Fibroblast of lung (primary cell): ENCODE results near the gene EIF4G1.

Experiments used
- EZH2 ChIP-seq: IDR thresholded peaks from 2 replicates; pipeline ENCODE4 v1.5.1; 2012; ENCODE audit warnings: low read length, control low read depth, mild to moderate bottlenecking; ENCODE audit errors: missing control alignments
- TF ChIP-seq, protein P1 (sequence below), 2 donors: IDR thresholded peaks in 1 of 2; conservative IDR thresholded peaks in 1 of 2; 1 replicate in 1 of 2; 2 replicates in 1 of 2; pipeline ENCODE4 v1.5.1; 2011 to 2012; ENCODE audit warnings: low read length in 2 of 2, control low read depth in 1 of 2, inconsistent platforms in 1 of 2, low read depth in 1 of 2, mild to moderate bottlenecking in 1 of 2

DNA sequence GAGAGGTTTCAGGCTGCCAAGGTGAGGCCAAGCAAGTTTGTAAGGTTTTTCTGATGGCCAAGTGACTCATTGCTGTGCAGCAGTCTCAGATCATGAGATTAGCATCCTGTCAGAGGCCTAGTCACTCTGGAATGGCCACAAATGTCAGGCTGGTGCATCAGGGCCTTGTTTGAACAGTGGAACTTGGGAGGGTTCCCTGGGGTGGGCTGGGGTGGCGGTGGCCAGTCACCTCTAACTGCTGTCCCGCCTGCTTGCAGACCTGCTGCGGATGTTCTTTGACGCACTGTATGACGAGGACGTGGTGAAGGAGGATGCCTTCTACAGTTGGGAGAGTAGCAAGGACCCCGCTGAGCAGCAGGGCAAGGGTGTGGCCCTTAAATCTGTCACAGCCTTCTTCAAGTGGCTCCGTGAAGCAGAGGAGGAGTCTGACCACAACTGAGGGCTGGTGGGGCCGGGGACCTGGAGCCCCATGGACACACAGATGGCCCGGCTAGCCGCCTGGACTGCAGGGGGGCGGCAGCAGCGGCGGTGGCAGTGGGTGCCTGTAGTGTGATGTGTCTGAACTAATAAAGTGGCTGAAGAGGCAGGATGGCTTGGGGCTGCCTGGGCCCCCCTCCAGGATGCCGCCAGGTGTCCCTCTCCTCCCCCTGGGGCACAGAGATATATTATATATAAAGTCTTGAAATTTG is 20.2 kb downstream of the EIF4G1 start:
- TF ChIP-seq, protein P1, sequence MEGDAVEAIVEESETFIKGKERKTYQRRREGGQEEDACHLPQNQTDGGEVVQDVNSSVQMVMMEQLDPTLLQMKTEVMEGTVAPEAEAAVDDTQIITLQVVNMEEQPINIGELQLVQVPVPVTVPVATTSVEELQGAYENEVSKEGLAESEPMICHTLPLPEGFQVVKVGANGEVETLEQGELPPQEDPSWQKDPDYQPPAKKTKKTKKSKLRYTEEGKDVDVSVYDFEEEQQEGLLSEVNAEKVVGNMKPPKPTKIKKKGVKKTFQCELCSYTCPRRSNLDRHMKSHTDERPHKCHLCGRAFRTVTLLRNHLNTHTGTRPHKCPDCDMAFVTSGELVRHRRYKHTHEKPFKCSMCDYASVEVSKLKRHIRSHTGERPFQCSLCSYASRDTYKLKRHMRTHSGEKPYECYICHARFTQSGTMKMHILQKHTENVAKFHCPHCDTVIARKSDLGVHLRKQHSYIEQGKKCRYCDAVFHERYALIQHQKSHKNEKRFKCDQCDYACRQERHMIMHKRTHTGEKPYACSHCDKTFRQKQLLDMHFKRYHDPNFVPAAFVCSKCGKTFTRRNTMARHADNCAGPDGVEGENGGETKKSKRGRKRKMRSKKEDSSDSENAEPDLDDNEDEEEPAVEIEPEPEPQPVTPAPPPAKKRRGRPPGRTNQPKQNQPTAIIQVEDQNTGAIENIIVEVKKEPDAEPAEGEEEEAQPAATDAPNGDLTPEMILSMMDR (conservative IDR thresholded peaks at IDR 0.05 in 1 of 2, IDR thresholded peaks at IDR 0.05 in 1 of 2; ENCODE audit: low read depth in 1 of 2, low read length in 2 of 2): no peak
- TF ChIP-seq EZH2: no peak
